GM20000 (cell line): ENCODE measurements around the gene FEM1A.
A peak's percentile ranks its signal among the peaks of the same experiment; 100 is the strongest.
"Not testable (repeated sequence)": the region's sequence is repeated elsewhere in the genome, so short reads cannot be mapped to it uniquely, and the experiment has no call there.

Experiments used
- DNase-seq: peaks from one replicate; pipeline ENCODE4 v3.0.0; 2012; ENCODE audit warnings: low spot score
- CTCF ChIP-seq: IDR thresholded peaks from 2 replicates; pipeline ENCODE4 v1.5.1; 2012; ENCODE audit warnings: mild to moderate bottlenecking, control low read depth; ENCODE audit errors: extremely low read depth, missing control alignments

The FEM1A gene

GRCh38 chr19:4821265-4821664, 29.7 kb downstream of the FEM1A start:
- TF ChIP-seq CTCF: no peak
- DNase-seq: no peak

- not testable (repeated sequence) for DNase-seq
Measured at GRCh38 chr19:4822354-4822753, 30.8 kb downstream of the FEM1A start.

- no peak for TF ChIP-seq CTCF
- DNase-seq: no peak
Measured at GRCh38 chr19:4823577-4823976, 32.0 kb downstream of the FEM1A start.

GRCh38 chr19:4829001-4829712, 37.6 kb downstream of the FEM1A start:
- DNase-seq: peak; percentile 51
- no peak for TF ChIP-seq CTCF

- DNase-seq: no peak
- TF ChIP-seq CTCF: no peak
Measured at GRCh38 chr19:4830332-4830731, 38.8 kb downstream of the FEM1A start.

GRCh38 chr19:4830768-4831265, 39.3 kb downstream of the FEM1A start:
- no peak for TF ChIP-seq CTCF
- DNase-seq: no peak

- no peak for TF ChIP-seq CTCF
- peak; percentile 87 for DNase-seq
Measured at GRCh38 chr19:4831304-4831978, 39.9 kb downstream of the FEM1A start, which contains the start of gene TICAM1. TSS of gene TICAM1 (minus strand) at chr19:4831712. CDS start at chr19:4818377, 13,335 bp downstream.

- not testable (repeated sequence) for DNase-seq
Measured at GRCh38 chr19:4831979-4832340, 40.4 kb downstream of the FEM1A start.
